Measurements from ENCODE around the gene ZNF441.
A peak's percentile ranks its signal among the peaks of the same experiment; 100 is the strongest.

Gene ZNF441

GRCh38 chr19:11766597-11767591 lies at the start of gene ZNF441:
TSS of gene ZNF441 (plus strand) at chr19:11767000. CDS start at chr19:11767194, 194 bp downstream.
- ATAC-seq = peak; percentile 99
- Mint-ChIP-seq H3K27ac (peak within 1 kb of the TSS; percentile 96), H3K36me3 (peaks cover 22% of the 10 kb centered on the region), H3K4me3 (peak within 1 kb of the TSS; percentile 99), H3K9me3 (peaks cover 13% of the 10 kb centered on the region), H3K27me3 (no peaks in the 10 kb centered on the region), H3K4me1 (peaks cover 22% of the 10 kb centered on the region)

GRCh38 chr19:11721681-11722080 lies 45.1 kb upstream of the ZNF441 start:
- Mint-ChIP-seq H3K4me1 (no peaks in the 10 kb centered on the region), H3K27me3 (no peaks in the 10 kb centered on the region), H3K36me3 (peaks cover 59% of the 10 kb centered on the region), H3K9me3 (peaks cover 21% of the 10 kb centered on the region), H3K27ac (no peak overlapping the region), H3K4me3 (no peak overlapping the region)
- no peak for ATAC-seq

- no peaks in the 10 kb centered on the region for H3K27me3 Mint-ChIP-seq
- H3K9me3 Mint-ChIP-seq = peaks cover 21% of the 10 kb centered on the region
- ATAC-seq = no peak
- H3K4me3 Mint-ChIP-seq = no peak overlapping the region
- no peaks in the 10 kb centered on the region for H3K4me1 Mint-ChIP-seq
- H3K27ac Mint-ChIP-seq = no peak overlapping the region
- peaks cover 59% of the 10 kb centered on the region for H3K36me3 Mint-ChIP-seq
Measured at GRCh38 chr19:11722414-11722813, 44.4 kb upstream of the ZNF441 start.

- no peak for ATAC-seq
- peaks cover 3% of the 10 kb centered on the region for H3K9me3 Mint-ChIP-seq
- no peak overlapping the region for H3K4me3 Mint-ChIP-seq
- no peaks in the 10 kb centered on the region for H3K27me3 Mint-ChIP-seq
- H3K36me3 Mint-ChIP-seq = peaks cover 16% of the 10 kb centered on the region
- no peak overlapping the region for H3K27ac Mint-ChIP-seq
- no peaks in the 10 kb centered on the region for H3K4me1 Mint-ChIP-seq
Measured at GRCh38 chr19:11729586-11729985, 37.2 kb upstream of the ZNF441 start.

GRCh38 chr19:11735375-11735774 lies 31.4 kb upstream of the ZNF441 start:
- Mint-ChIP-seq H3K4me1 (peaks cover 19% of the 10 kb centered on the region), H3K9me3 (no peaks in the 10 kb centered on the region), H3K27ac (no peak overlapping the region), H3K4me3 (no peak overlapping the region), H3K36me3 (peaks cover 6% of the 10 kb centered on the region), H3K27me3 (no peaks in the 10 kb centered on the region)
- no peak for ATAC-seq

- Mint-ChIP-seq H3K4me3 (peak overlapping the region; percentile 52), H3K4me1 (peaks cover 19% of the 10 kb centered on the region), H3K36me3 (no peaks in the 10 kb centered on the region), H3K9me3 (no peaks in the 10 kb centered on the region), H3K27ac (peak overlapping the region; percentile 30), H3K27me3 (no peaks in the 10 kb centered on the region)
- peak; percentile 38 for ATAC-seq
Measured at GRCh38 chr19:11736696-11737095, 30.1 kb upstream of the ZNF441 start.

- Mint-ChIP-seq H3K4me1 (peaks cover 19% of the 10 kb centered on the region), H3K9me3 (no peaks in the 10 kb centered on the region), H3K4me3 (peak overlapping the region; percentile 97), H3K36me3 (no peaks in the 10 kb centered on the region), H3K27ac (peak overlapping the region; percentile 85), H3K27me3 (no peaks in the 10 kb centered on the region)
- peak; percentile 69 for ATAC-seq
Measured at GRCh38 chr19:11737964-11738745, 28.6 kb upstream of the ZNF441 start.

- no peaks in the 10 kb centered on the region for H3K36me3 Mint-ChIP-seq
- H3K4me3 Mint-ChIP-seq = peak within 1 kb of the TSS; percentile 97
- H3K9me3 Mint-ChIP-seq = no peaks in the 10 kb centered on the region
- ATAC-seq = peak; percentile 98
- H3K27ac Mint-ChIP-seq = peak within 1 kb of the TSS; percentile 85
- H3K4me1 Mint-ChIP-seq = peaks cover 19% of the 10 kb centered on the region
- H3K27me3 Mint-ChIP-seq = no peaks in the 10 kb centered on the region
Measured at GRCh38 chr19:11738746-11739620, 27.8 kb upstream of the ZNF441 start, which contains the start of gene ZNF823. TSS of gene ZNF823 (minus strand) at chr19:11738946. CDS start at chr19:11738819, 127 bp downstream.

GRCh38 chr19:11745869-11746268 lies 20.9 kb upstream of the ZNF441 start:
- H3K4me1 Mint-ChIP-seq = no peaks in the 10 kb centered on the region
- H3K9me3 Mint-ChIP-seq = peaks cover 14% of the 10 kb centered on the region
- peaks cover 7% of the 10 kb centered on the region for H3K36me3 Mint-ChIP-seq
- no peak for ATAC-seq
- H3K27me3 Mint-ChIP-seq = no peaks in the 10 kb centered on the region
- H3K4me3 Mint-ChIP-seq = no peak overlapping the region
- H3K27ac Mint-ChIP-seq = no peak overlapping the region

GRCh38 chr19:11747277-11747676 lies 19.5 kb upstream of the ZNF441 start:
- Mint-ChIP-seq H3K4me1 (no peaks in the 10 kb centered on the region), H3K9me3 (peaks cover 25% of the 10 kb centered on the region), H3K36me3 (peaks cover 16% of the 10 kb centered on the region), H3K27me3 (peaks cover 3% of the 10 kb centered on the region), H3K4me3 (no peak overlapping the region), H3K27ac (no peak overlapping the region)
- no peak for ATAC-seq

GRCh38 chr19:11749751-11750150 lies 17.0 kb upstream of the ZNF441 start:
- Mint-ChIP-seq H3K27ac (no peak overlapping the region), H3K9me3 (peaks cover 32% of the 10 kb centered on the region), H3K36me3 (peaks cover 26% of the 10 kb centered on the region), H3K4me3 (no peak overlapping the region), H3K27me3 (peaks cover 20% of the 10 kb centered on the region), H3K4me1 (no peaks in the 10 kb centered on the region)
- ATAC-seq = no peak

- Mint-ChIP-seq H3K27me3 (peaks cover 20% of the 10 kb centered on the region), H3K36me3 (peaks cover 20% of the 10 kb centered on the region), H3K4me3 (no peak overlapping the region), H3K9me3 (peaks cover 34% of the 10 kb centered on the region), H3K4me1 (no peaks in the 10 kb centered on the region), H3K27ac (no peak overlapping the region)
- ATAC-seq = no peak
Measured at GRCh38 chr19:11752244-11752736, 14.5 kb upstream of the ZNF441 start.

- H3K4me3 Mint-ChIP-seq = no peak overlapping the region
- H3K4me1 Mint-ChIP-seq = no peaks in the 10 kb centered on the region
- peaks cover 20% of the 10 kb centered on the region for H3K36me3 Mint-ChIP-seq
- peaks cover 30% of the 10 kb centered on the region for H3K9me3 Mint-ChIP-seq
- H3K27me3 Mint-ChIP-seq = peaks cover 20% of the 10 kb centered on the region
- no peak overlapping the region for H3K27ac Mint-ChIP-seq
- ATAC-seq = no peak
Measured at GRCh38 chr19:11754663-11755062, 12.1 kb upstream of the ZNF441 start.

- H3K36me3 Mint-ChIP-seq = peaks cover 11% of the 10 kb centered on the region
- H3K4me3 Mint-ChIP-seq = no peak overlapping the region
- H3K27ac Mint-ChIP-seq = no peak overlapping the region
- ATAC-seq = no peak
- H3K4me1 Mint-ChIP-seq = no peaks in the 10 kb centered on the region
- peaks cover 20% of the 10 kb centered on the region for H3K27me3 Mint-ChIP-seq
- H3K9me3 Mint-ChIP-seq = peaks cover 20% of the 10 kb centered on the region
Measured at GRCh38 chr19:11756965-11757364, 9.8 kb upstream of the ZNF441 start.
